ENCODE results near the gene MTRR. TPM values are rescaled to one million over a fixed set of nuclear protein-coding genes. Genes with fewer than 3 reads are reported as not detected.

MTRR gene
- total and polyA plus RNA-seq, 2 of the 8 experiments (the other 6 are each of a cell fraction or from before 2014, with no cell fraction given) = 36.4 to 53.8 TPM

DNA sequence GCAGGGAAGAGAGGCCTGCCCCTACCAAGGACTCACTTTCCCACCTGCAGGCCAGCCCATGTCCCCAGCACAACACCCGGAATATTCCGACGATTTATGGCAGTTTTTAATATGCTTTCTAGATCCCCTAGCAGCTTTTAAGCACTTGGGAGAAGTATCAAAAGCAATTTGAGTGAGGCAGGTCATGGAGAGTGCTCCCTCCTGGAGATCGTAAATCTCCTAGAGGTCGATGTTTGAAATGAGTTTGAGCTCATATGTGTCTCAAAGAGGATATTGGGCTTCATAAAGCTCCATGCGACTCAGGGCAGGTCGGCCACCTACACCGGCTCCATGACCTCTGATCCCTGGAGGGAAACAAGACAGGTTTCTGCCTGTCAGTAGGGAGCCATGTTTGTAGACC, 45.4 kb upstream of the MTRR start:
- CTCF ChIA-PET (ENCODE audit: partially characterized antibody) = interaction anchor here (0.6 to 2.1 kb wide), 5 partner anchors 8 to 632 kb away, joined by 3 to 9 read pairs (median 3); no protein-coding TSS in a partner anchor

More for the DNA sequence above, 45.4 kb upstream of the MTRR start:
- Histone ChIP-seq H4K5ac (ENCODE audit: insufficient read length, low read depth, low read length) (no peak overlapping the region), H3K79me1 (ENCODE audit: low read depth, low read length) (no peaks in the 10 kb centered on the region), H2BK15ac (ENCODE audit: low read length) (no peak overlapping the region), H3K14ac (ENCODE audit: insufficient read length) (no peak overlapping the region), H3K36me3 (ENCODE audit: control insufficient read depth in 2 of 4, insufficient read depth in 4 of 4, low read length in 3 of 4) (peaks cover 0 to 36% (median 14%) of the 10 kb centered on the region in 4 experiments; a peak in 5 of 8 replicates), H2AK5ac (ENCODE audit: low read depth, low read length) (no peak overlapping the region), H4K91ac (replicated peaks; ENCODE audit: insufficient read length, low read length) (no peak overlapping the region), H4K20me1 (replicated peaks in 1 of 2; ENCODE audit: control insufficient read depth in 1 of 2, insufficient read depth in 2 of 2, low read length in 2 of 2) (no peaks in the 10 kb centered on the region), H3K27me3 (replicated peaks in 1 of 4; ENCODE audit: control insufficient read depth in 3 of 4, extremely low read depth in 1 of 4, insufficient read depth in 3 of 4, low read length in 3 of 4) (peaks cover 0 to 2% (median 0%) of the 10 kb centered on the region in 4 experiments; a peak in 1 of 7 replicates), H3K79me2 (ENCODE audit: control insufficient read depth in 1 of 2, insufficient read depth in 2 of 2, low read length in 2 of 2) (no peaks in the 10 kb centered on the region), H3K4me1 (replicated peaks in 1 of 4; ENCODE audit: control insufficient read depth in 3 of 4, insufficient read depth in 4 of 4, low read length in 3 of 4) (no peaks in the 10 kb centered on the region), H3K56ac (replicated peaks; ENCODE audit: insufficient read length, low read depth, low read length) (no peak overlapping the region), H3K23me2 (ENCODE audit: low read depth, low read length) (no peaks in the 10 kb centered on the region), H2BK120ac (replicated peaks; ENCODE audit: low read depth, low read length) (no peak overlapping the region), H2BK20ac (ENCODE audit: low read length) (no peak overlapping the region), H3K27ac (ENCODE audit: low read depth, low read length) (no peak overlapping the region), H3K4me3 (ENCODE audit: extremely low read depth in 1 of 4, insufficient read depth in 2 of 4, low read depth in 3 of 4, low read length in 4 of 4) (no peak overlapping the region), H3K4me2 (ENCODE audit: insufficient read depth in 1 of 2, low read depth in 2 of 2, low read length in 2 of 2) (no peak overlapping the region), H3K9me3 (ENCODE audit: insufficient read depth in 2 of 2, low read depth in 1 of 2, low read length in 1 of 2) (no peaks in the 10 kb centered on the region), H2AFZ (ENCODE audit: low read length) (no peak overlapping the region), H3K4ac (replicated peaks; ENCODE audit: insufficient read length, low read depth, low read length) (no peak overlapping the region), H3K9ac (replicated peaks in 1 of 4; ENCODE audit: extremely low read depth in 1 of 4, low read depth in 3 of 4, low read length in 3 of 4) (no peak overlapping the region), H3K18ac (ENCODE audit: extremely low read depth, low read length) (no peak overlapping the region), H3K23ac (ENCODE audit: insufficient read length) (no peak overlapping the region), H2BK12ac (ENCODE audit: low read depth, low read length) (no peak overlapping the region), H2BK5ac (ENCODE audit: low read depth, low read length) (no peak overlapping the region), H4K8ac (ENCODE audit: extremely low read depth, insufficient read depth, low read length) (no peak overlapping the region)
- TF ChIP-seq, protein P1, sequence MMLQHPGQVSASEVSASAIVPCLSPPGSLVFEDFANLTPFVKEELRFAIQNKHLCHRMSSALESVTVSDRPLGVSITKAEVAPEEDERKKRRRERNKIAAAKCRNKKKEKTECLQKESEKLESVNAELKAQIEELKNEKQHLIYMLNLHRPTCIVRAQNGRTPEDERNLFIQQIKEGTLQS (IDR thresholded peaks at IDR 0.05; ENCODE audit: insufficient read depth, low read depth, low read length) = no peak
- TF ChIP-seq BCL11A (IDR thresholded peaks at IDR 0.05; ENCODE audit: low read depth in 2 of 2, low read length in 2 of 2) (no peak), TBP (IDR thresholded peaks at IDR 0.05; ENCODE audit: low read depth, low read length) (no peak), KDM4A (IDR thresholded peaks at IDR 0.05; ENCODE audit: low read depth, low read length, severe bottlenecking) (no peak), POLR2AphosphoS5 (IDR thresholded peaks at IDR 0.05; ENCODE audit: low read depth, low read length) (no peak), POLR2A (IDR thresholded peaks at IDR 0.05; ENCODE audit: control extremely low read depth in 1 of 2, low read depth in 2 of 2, low read length in 2 of 2) (no peak), POU5F1 (IDR thresholded peaks at IDR 0.05; ENCODE audit: low read depth, low read length) (no peak), RAD21 (IDR thresholded peaks at IDR 0.05 in 1 of 2, conservative IDR thresholded peaks at IDR 0.05 in 1 of 2; ENCODE audit: low read depth in 2 of 2, low read length in 2 of 2) (no peak), CBX5 (IDR thresholded peaks at IDR 0.05; ENCODE audit: low read depth, low read length) (no peak), SIN3A (conservative IDR thresholded peaks at IDR 0.05 in 1 of 2, IDR thresholded peaks at IDR 0.05 in 1 of 2; ENCODE audit: low read depth in 1 of 2, low read length in 2 of 2) (no peak), EZH2 (IDR thresholded peaks at IDR 0.05; ENCODE audit: low read depth, low read length, severe bottlenecking) (no peak)
- FAIRE-seq = no peak
- no peak for DNase-seq (ENCODE audit: low read depth in 1 of 2, low spot score in 2 of 2)
- POLR2A ChIA-PET (ENCODE audit: partially characterized antibody) = no interaction called here
- WGBS, 2 experiments (ENCODE audit: extremely low coverage in 1 of 2, insufficient coverage in 1 of 2, insufficient read length in 1 of 2, insufficient replicate concordance in 2 of 2, low coverage in 1 of 2, low lambda C conversion rate in 2 of 2, missing lambda C conversion rate in 1 of 2) = 88% methylated on average over 8 of the region's 8 CpGs; no CpG with 5 or more reads in 1 of the 2 experiments

Data from H1 (cell line).